ENCODE results near the gene TNIP2.

GRCh38 chr4:2767046-2767704 lies 11.0 kb upstream of the TNIP2 start:
- TF ChIP-seq POLR2A (IDR thresholded peaks at IDR 0.05) (no peak), POLR2AphosphoS5 (IDR thresholded peaks at IDR 0.05) (no peak)
- TF ChIP-seq, protein P1, sequence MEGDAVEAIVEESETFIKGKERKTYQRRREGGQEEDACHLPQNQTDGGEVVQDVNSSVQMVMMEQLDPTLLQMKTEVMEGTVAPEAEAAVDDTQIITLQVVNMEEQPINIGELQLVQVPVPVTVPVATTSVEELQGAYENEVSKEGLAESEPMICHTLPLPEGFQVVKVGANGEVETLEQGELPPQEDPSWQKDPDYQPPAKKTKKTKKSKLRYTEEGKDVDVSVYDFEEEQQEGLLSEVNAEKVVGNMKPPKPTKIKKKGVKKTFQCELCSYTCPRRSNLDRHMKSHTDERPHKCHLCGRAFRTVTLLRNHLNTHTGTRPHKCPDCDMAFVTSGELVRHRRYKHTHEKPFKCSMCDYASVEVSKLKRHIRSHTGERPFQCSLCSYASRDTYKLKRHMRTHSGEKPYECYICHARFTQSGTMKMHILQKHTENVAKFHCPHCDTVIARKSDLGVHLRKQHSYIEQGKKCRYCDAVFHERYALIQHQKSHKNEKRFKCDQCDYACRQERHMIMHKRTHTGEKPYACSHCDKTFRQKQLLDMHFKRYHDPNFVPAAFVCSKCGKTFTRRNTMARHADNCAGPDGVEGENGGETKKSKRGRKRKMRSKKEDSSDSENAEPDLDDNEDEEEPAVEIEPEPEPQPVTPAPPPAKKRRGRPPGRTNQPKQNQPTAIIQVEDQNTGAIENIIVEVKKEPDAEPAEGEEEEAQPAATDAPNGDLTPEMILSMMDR (IDR thresholded peaks at IDR 0.05), result no peak

Measured in suprapubic skin (tissue), 4 donors.